Measurements from ENCODE around the gene IMMP2L.
"Not testable (repeated sequence)": the region's sequence is repeated elsewhere in the genome, so short reads cannot be mapped to it uniquely, and the experiment has no call there.

Gene IMMP2L

DNA sequence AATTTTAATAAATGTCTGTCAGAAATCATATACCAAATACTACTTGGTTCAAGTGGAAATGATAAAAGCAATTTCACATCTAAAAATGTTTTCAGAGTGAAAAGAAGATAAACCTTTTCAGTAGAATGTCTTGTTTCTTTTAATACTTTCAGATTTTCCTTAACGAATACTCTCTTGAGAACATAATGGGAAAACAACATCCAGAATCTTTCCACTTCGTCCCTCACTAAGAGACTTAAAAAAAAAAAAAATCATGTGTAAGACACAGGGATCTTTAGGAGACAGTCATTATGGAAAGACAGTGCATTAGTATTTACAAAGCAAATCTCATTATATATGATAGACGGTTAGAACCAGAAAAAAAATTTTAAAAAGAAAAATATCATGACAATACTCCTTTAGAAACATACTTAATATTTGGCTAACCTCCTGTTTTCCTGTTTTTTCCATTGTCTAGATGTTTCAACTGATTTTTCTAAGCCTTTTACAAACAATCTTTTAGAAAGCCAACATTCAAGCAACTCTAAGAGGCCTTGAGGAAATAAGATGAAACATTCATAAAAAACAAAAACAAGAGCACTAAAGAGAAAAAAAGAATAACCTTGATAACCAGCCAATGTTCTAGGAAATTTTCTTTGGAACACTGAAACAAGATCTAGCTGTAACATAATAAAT, 811.2 kb downstream of the IMMP2L start:
- no peak for DNase-seq (ENCODE audit: low read depth in 2 of 2)

- DNase-seq (ENCODE audit: low read depth in 2 of 2), result no peak
Measured at GRCh38 chr7:110733221-110733620, 829.1 kb downstream of the IMMP2L start.

- DNase-seq (ENCODE audit: low read depth in 2 of 2), result no peak
Measured at GRCh38 chr7:110724811-110725210, 837.5 kb downstream of the IMMP2L start.

DNA sequence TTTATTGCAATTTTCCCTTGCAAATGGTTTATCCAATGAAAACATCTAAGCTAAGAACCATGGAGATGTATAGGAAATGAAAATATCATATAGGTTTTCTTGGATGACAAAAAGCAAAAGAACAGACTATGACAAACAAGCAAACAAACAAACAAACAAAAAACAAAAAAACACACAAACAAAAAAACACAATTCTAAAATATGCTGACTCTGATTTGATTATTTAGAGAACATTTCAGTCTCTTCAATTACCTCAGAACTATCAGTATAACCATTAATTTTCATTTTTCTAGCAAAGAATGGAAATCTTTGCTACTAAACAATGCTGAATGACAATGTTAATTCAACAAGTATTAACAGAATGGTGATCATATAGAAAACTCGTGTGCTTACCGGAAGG, 840.9 kb downstream of the IMMP2L start:
- no peak for DNase-seq (ENCODE audit: low read depth in 2 of 2)

GRCh38 chr7:110720626-110721025, 841.7 kb downstream of the IMMP2L start:
- no peak for DNase-seq (ENCODE audit: low read depth in 2 of 2)

- DNase-seq (ENCODE audit: low read depth in 2 of 2), result no peak
Measured at GRCh38 chr7:110719741-110720140, 842.6 kb downstream of the IMMP2L start.

DNA sequence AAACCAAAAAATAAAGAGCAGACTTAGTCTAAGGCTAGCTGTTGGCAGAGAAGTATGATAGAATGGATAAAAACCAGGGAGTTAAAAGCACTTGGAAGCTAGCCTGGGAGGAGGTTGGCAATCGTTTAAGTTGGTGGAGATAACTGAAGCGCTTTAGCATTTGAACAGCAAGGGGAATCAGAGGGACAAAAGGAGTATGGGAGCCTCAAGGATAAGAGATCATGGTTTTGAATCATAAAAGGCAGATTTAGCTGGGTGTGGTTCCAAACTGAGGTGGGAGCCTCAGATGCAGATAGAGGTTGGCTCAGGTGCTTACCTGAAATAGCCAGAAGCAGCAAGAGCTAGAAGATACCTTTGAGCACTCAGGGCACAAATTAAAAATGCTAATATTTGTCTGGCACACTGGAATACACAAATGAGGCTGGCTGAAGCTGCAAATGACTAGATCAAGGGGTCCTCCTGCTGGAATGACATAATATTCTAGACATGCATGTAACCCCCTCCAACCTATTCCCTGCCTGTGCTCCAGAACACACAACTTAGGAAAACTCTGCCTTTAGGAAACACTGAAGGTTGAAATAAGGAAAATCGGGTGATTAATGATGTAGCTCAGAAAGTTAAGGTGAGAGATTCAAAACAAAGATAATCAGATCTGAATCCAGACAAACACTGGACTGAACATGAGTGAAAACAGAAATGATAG, 843.6 kb downstream of the IMMP2L start:
- no peak for DNase-seq (ENCODE audit: low read depth in 2 of 2)

GRCh38 chr7:110704225-110704624, 858.1 kb downstream of the IMMP2L start:
- DNase-seq (ENCODE audit: low read depth in 2 of 2), result no peak

GRCh38 chr7:110698576-110698975, 863.7 kb downstream of the IMMP2L start:
- no peak for DNase-seq (ENCODE audit: low read depth in 2 of 2)

GRCh38 chr7:110693344-110693743, 868.9 kb downstream of the IMMP2L start:
- no peak for DNase-seq (ENCODE audit: low read depth in 2 of 2)

- no peak for DNase-seq (ENCODE audit: low read depth in 2 of 2)
Measured at GRCh38 chr7:110688908-110689307, 873.4 kb downstream of the IMMP2L start.

DNA sequence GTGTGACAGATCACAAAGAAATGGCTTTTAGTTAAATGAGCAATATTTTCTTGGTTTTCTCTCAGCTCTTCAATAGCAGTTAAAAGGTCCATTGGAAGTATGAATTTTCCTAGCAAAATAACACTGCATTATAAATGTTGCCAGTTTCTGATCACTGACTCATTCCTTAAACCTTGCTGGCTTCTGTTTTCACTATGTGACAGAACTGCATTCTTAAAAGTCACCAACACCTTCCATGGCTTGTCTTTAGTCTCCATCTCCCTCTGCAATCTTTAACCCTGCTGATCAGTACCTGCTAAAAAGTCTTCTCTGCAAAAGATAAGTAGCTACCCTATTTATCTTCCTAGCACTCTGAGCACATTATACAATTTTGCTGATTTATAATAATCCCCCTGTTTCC, 876.4 kb downstream of the IMMP2L start:
- DNase-seq (ENCODE audit: low read depth in 2 of 2), result no peak

DNA sequence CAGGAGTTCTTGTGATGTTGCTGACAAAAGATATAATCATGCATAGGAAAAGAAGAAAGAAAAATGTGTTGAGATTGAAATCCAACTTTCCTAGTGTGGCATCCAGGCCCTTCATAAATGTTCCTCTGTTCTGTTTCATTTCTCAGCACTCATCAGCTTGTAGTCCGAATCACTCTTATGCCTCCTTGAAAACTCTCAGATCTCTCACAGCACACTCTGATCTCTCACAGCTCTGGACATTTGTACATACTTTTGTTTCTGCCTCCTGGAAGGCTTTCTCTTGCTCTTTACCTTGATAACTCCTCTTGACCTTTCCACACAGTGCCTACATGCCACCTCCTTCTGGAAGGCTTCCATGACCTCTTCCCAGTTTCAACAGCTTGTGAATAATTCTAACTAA, 880.4 kb downstream of the IMMP2L start:
- no peak for DNase-seq (ENCODE audit: low read depth in 2 of 2)

- no peak for DNase-seq (ENCODE audit: low read depth in 2 of 2)
Measured at GRCh38 chr7:110677405-110677804, 884.9 kb downstream of the IMMP2L start.

- no peak for DNase-seq (ENCODE audit: low read depth in 2 of 2)
Measured at GRCh38 chr7:110676785-110677184, 885.5 kb downstream of the IMMP2L start.

DNA sequence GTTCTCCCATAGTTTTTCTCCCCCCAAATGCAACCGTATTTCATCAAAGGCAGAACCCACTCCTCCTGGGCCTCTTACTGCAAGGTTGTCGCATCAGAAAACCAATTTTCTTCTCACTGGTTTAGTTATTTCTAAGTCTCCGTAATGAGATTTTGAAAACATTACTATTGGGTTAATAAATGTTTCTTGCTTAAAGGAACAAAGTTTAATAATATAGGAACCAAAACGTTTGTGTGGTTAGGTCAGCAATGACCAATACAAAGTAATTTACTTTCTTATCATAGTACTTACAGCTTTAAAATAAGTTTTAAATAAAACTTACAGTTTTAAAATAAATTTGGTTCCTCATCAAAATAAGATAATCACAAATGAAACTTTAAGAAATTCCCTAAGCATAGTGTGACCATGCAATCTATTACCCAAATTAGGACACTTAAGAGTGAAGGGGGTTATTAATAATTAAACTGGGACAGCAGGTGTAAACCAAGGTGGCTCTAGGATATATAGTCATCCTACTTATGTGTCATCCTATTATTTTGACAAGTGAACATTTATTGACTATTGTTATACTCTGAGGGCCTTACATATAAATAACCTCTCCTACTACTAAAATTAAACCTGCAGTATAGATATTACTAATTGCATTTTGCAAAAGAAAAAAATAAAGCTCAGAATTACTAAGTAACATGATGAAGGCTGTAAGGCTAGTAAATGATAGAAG, 886.7 kb downstream of the IMMP2L start:
- DNase-seq (ENCODE audit: low read depth in 2 of 2), result no peak

- DNase-seq (ENCODE audit: low read depth in 2 of 2), result no peak
Measured at GRCh38 chr7:110673148-110673547, 889.1 kb downstream of the IMMP2L start.

DNA sequence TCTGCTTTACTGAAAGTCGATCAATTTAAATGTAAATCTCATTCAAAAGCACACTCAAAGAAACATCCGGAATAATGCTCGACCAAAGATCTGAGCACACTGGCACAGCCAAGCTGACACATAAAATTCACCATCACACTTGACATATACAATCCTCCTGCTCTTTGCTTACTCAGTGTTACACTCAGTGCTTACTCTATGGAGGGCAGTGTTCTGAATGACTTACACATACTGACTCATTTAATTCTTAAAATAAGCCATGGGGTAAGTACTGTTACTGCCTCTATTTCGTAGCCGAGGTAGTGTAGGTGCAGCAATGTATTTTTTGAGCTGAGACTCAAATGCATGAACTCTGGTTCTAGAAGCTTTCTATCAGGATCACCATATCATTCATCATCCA, 892.9 kb downstream of the IMMP2L start:
- DNase-seq (ENCODE audit: low read depth in 2 of 2), result no peak

- no peak for DNase-seq (ENCODE audit: low read depth in 2 of 2)
Measured at GRCh38 chr7:110664803-110665202, 897.5 kb downstream of the IMMP2L start.

DNA sequence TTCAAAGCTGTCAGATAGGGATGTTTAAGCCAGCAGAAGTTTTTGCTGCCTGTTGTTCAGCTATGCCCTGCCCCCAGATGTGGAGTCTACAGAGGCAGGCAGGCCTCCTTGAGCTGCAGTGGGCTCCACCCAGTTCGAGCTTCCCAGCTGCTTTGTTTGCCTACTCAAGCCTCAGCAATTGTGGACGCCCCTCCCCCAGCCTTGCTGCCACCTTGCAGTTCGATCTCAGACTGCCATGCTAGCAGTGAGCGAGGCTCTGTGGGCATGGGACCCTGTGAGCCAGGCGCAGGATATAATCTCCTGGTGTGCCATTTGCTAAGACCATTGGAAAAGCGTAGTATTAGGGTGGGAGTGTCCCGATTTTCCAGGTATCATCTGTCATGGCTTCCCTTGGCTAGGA, 901.7 kb downstream of the IMMP2L start:
- DNase-seq (ENCODE audit: low read depth in 2 of 2), result not testable (repeated sequence)

DNA sequence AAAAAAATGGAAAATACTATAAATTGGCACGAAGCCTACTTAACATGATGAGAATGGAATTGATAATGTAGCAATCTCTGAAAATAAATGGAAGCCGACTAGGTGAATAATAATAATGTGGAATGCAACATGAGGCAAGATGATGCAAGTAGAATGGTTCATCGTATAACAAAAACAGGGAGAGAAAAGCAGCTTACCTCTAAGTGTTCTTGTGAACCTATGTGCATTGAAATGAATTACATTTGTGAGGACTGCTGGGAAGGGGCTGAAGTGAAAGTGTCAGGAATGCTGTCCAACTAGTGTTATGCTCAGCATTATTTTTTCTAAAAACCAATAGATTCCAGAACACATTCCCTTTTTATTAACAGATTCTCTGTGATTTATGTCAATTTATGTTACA, 912.0 kb downstream of the IMMP2L start:
- no peak for DNase-seq (ENCODE audit: low read depth in 2 of 2)

DNA sequence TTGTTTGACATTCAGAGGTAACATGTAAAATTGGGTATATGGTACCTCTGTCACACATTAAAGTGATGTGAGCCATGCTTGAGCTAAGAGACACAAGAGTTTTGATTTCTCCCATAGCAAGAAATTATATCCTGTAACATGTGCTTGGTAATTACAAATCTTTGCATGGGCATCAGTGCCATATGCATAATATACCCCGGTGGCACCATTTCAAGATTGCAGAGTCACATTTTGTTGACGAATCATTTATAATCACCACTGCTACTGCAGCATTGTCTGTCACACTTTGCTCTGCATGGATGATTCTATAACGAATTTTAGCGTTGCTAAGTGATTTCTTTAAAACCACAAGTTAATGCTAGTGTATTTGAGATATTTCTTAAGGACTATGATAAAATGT, 915.0 kb downstream of the IMMP2L start:
- no peak for DNase-seq (ENCODE audit: low read depth in 2 of 2)

- DNase-seq (ENCODE audit: low read depth in 2 of 2), result no peak
Measured at GRCh38 chr7:110646804-110647203, 915.5 kb downstream of the IMMP2L start.

Data from activated CD4-positive, alpha-beta T cell treated with anti-CD3 and anti-CD28 coated beads for 24 hours (primary cell).